IgD-negative memory B cell (primary cell): ENCODE data around the gene USP12. TPM values are rescaled to one million over a fixed set of nuclear protein-coding genes. Genes with fewer than 3 reads are reported as not detected.
A peak's percentile ranks its signal among the peaks of the same experiment; 100 is the strongest.

ENCODE experiments used
- H3K27ac Mint-ChIP-seq, 3 donors: one replicate each; pipeline ENCODE4 v1.8.0; 2020 to 2022; ENCODE audit warnings: mild to moderate bottlenecking in 3 of 3, mixed read lengths in 3 of 3, moderate library complexity in 1 of 3
- H3K27me3 Mint-ChIP-seq: one replicate; pipeline ENCODE4 v1.8.0; 2021; ENCODE audit warnings: mixed read lengths
- H3K36me3 Mint-ChIP-seq: one replicate; pipeline ENCODE4 v1.8.0; 2020; ENCODE audit warnings: mild to moderate bottlenecking, mixed read lengths
- H3K4me1 Mint-ChIP-seq, 3 donors: one replicate each; pipeline ENCODE4 v1.8.0; 2020 to 2022; ENCODE audit warnings: mixed read lengths in 3 of 3, mild to moderate bottlenecking in 1 of 3
- H3K4me3 Mint-ChIP-seq, 4 donors: one replicate each; pipeline ENCODE4 v1.8.0; 2020 to 2022; ENCODE audit warnings: mild to moderate bottlenecking in 4 of 4, mixed read lengths in 4 of 4, moderate library complexity in 3 of 4
- H3K9me3 Mint-ChIP-seq, 3 donors: one replicate each; pipeline ENCODE4 v1.8.0; 2020 to 2021; ENCODE audit warnings: mixed read lengths in 3 of 3, mild to moderate bottlenecking in 1 of 3
- polyA plus RNA-seq: library from polyadenylated mRNA; unstranded; fragments of 300-500 nt; fragmentation: Illumina TruSeq; gene quantifications from one replicate; pipeline ENCODE4 v1.2.3, GENCODE V29; 2021

Gene USP12
- polyA plus RNA-seq, 1 donor from 2014 or later = 18.8 TPM

GRCh38 chr13:27041341-27041740 lies 130.3 kb downstream of the USP12 start:
- peak overlapping the region in 1 of 4 donors; percentile 67 for H3K4me3 Mint-ChIP-seq
- peaks cover 23 to 26% (median 23%) of the 10 kb centered on the region in 3 donors for H3K4me1 Mint-ChIP-seq
- peaks cover 6% of the 10 kb centered on the region for H3K36me3 Mint-ChIP-seq
- H3K27me3 Mint-ChIP-seq = no peaks in the 10 kb centered on the region
- H3K9me3 Mint-ChIP-seq = peaks cover 0 to 1% (median 0%) of the 10 kb centered on the region in 3 donors
- no peak overlapping the region for H3K27ac Mint-ChIP-seq

GRCh38 chr13:27040826-27041108 lies 130.8 kb downstream of the USP12 start:
- no peak overlapping the region for H3K27ac Mint-ChIP-seq
- H3K4me3 Mint-ChIP-seq = no peak overlapping the region
- H3K9me3 Mint-ChIP-seq = peaks cover 0 to 1% (median 0%) of the 10 kb centered on the region in 3 donors
- no peaks in the 10 kb centered on the region for H3K27me3 Mint-ChIP-seq
- peaks cover 19 to 24% (median 20%) of the 10 kb centered on the region in 3 donors for H3K4me1 Mint-ChIP-seq
- H3K36me3 Mint-ChIP-seq = peaks cover 6% of the 10 kb centered on the region

- H3K27me3 Mint-ChIP-seq = no peaks in the 10 kb centered on the region
- no peak overlapping the region for H3K27ac Mint-ChIP-seq
- peaks cover 8% of the 10 kb centered on the region for H3K36me3 Mint-ChIP-seq
- H3K9me3 Mint-ChIP-seq = peaks cover 0 to 1% (median 0%) of the 10 kb centered on the region in 3 donors
- H3K4me3 Mint-ChIP-seq = no peak overlapping the region
- H3K4me1 Mint-ChIP-seq = peaks cover 4 to 10% (median 9%) of the 10 kb centered on the region in 3 donors
These were observed 132.4 kb downstream of the USP12 start for GRCh38 chr13:27039171-27039701.

GRCh38 chr13:27038323-27038722 lies 133.3 kb downstream of the USP12 start:
- peaks cover 2 to 6% (median 4%) of the 10 kb centered on the region in 3 donors for H3K4me1 Mint-ChIP-seq
- H3K27me3 Mint-ChIP-seq = no peaks in the 10 kb centered on the region
- no peak overlapping the region for H3K4me3 Mint-ChIP-seq
- H3K36me3 Mint-ChIP-seq = peaks cover 6% of the 10 kb centered on the region
- peaks cover 0 to 1% (median 0%) of the 10 kb centered on the region in 3 donors for H3K9me3 Mint-ChIP-seq
- no peak overlapping the region for H3K27ac Mint-ChIP-seq

GRCh38 chr13:27037571-27037970 lies 134.0 kb downstream of the USP12 start:
- Mint-ChIP-seq H3K4me3 (no peak overlapping the region), H3K4me1 (peaks cover 0 to 1% (median 0%) of the 10 kb centered on the region in 3 donors), H3K9me3 (peaks cover 0 to 1% (median 0%) of the 10 kb centered on the region in 3 donors), H3K27me3 (no peaks in the 10 kb centered on the region), H3K27ac (no peak overlapping the region), H3K36me3 (peaks cover 6% of the 10 kb centered on the region)

- Mint-ChIP-seq H3K9me3 (peaks cover 0 to 1% (median 0%) of the 10 kb centered on the region in 3 donors), H3K27ac (no peak overlapping the region), H3K36me3 (peaks cover 6% of the 10 kb centered on the region), H3K27me3 (no peaks in the 10 kb centered on the region), H3K4me1 (peaks cover 0 to 1% (median 0%) of the 10 kb centered on the region in 3 donors), H3K4me3 (no peak overlapping the region)
These were observed 134.4 kb downstream of the USP12 start for GRCh38 chr13:27037171-27037570.

- Mint-ChIP-seq H3K27me3 (no peaks in the 10 kb centered on the region), H3K27ac (no peak overlapping the region), H3K9me3 (peaks cover 0 to 1% (median 0%) of the 10 kb centered on the region in 3 donors), H3K4me3 (no peak overlapping the region), H3K36me3 (peaks cover 6% of the 10 kb centered on the region), H3K4me1 (peaks cover 0 to 2% (median 0%) of the 10 kb centered on the region in 3 donors)
These were observed 135.2 kb downstream of the USP12 start for GRCh38 chr13:27036236-27036981.

GRCh38 chr13:27035892-27036235 lies 135.7 kb downstream of the USP12 start:
- H3K27ac Mint-ChIP-seq = no peak overlapping the region
- peaks cover 5% of the 10 kb centered on the region for H3K36me3 Mint-ChIP-seq
- H3K4me3 Mint-ChIP-seq = no peak overlapping the region
- H3K9me3 Mint-ChIP-seq = no peaks in the 10 kb centered on the region
- H3K27me3 Mint-ChIP-seq = no peaks in the 10 kb centered on the region
- H3K4me1 Mint-ChIP-seq = peaks cover 0 to 2% (median 0%) of the 10 kb centered on the region in 3 donors

- Mint-ChIP-seq H3K27ac (no peak overlapping the region), H3K36me3 (peaks cover 4% of the 10 kb centered on the region), H3K4me3 (peak overlapping the region in 3 of 4 donors; percentile 10 to 54 (median 28)), H3K4me1 (peaks cover 0 to 2% (median 0%) of the 10 kb centered on the region in 3 donors), H3K27me3 (no peaks in the 10 kb centered on the region), H3K9me3 (no peaks in the 10 kb centered on the region)
These were observed 136.9 kb downstream of the USP12 start for GRCh38 chr13:27034678-27035111.

GRCh38 chr13:27028683-27029480 lies 142.7 kb downstream of the USP12 start:
- Mint-ChIP-seq H3K27me3 (peaks cover 4% of the 10 kb centered on the region), H3K4me3 (no peak overlapping the region), H3K4me1 (peaks cover 16 to 26% (median 19%) of the 10 kb centered on the region in 3 donors), H3K27ac (no peak overlapping the region), H3K36me3 (no peaks in the 10 kb centered on the region), H3K9me3 (no peaks in the 10 kb centered on the region)

GRCh38 chr13:27027086-27027667 lies 144.4 kb downstream of the USP12 start:
- Mint-ChIP-seq H3K27ac (no peak overlapping the region), H3K36me3 (no peaks in the 10 kb centered on the region), H3K4me1 (peaks cover 16 to 26% (median 19%) of the 10 kb centered on the region in 3 donors), H3K27me3 (peaks cover 4% of the 10 kb centered on the region), H3K4me3 (peak overlapping the region in 1 of 4 donors; percentile 63), H3K9me3 (no peaks in the 10 kb centered on the region)

GRCh38 chr13:27026396-27026795 lies 145.2 kb downstream of the USP12 start:
- peaks cover 4% of the 10 kb centered on the region for H3K27me3 Mint-ChIP-seq
- H3K4me3 Mint-ChIP-seq = no peak overlapping the region
- no peak overlapping the region for H3K27ac Mint-ChIP-seq
- no peaks in the 10 kb centered on the region for H3K36me3 Mint-ChIP-seq
- no peaks in the 10 kb centered on the region for H3K9me3 Mint-ChIP-seq
- peaks cover 16 to 26% (median 18%) of the 10 kb centered on the region in 3 donors for H3K4me1 Mint-ChIP-seq

GRCh38 chr13:27024776-27025492 lies 146.7 kb downstream of the USP12 start:
- Mint-ChIP-seq H3K4me1 (peaks cover 16 to 26% (median 21%) of the 10 kb centered on the region in 3 donors), H3K36me3 (peaks cover 2% of the 10 kb centered on the region), H3K27me3 (peaks cover 4% of the 10 kb centered on the region), H3K9me3 (no peaks in the 10 kb centered on the region), H3K27ac (no peak overlapping the region), H3K4me3 (no peak overlapping the region)

GRCh38 chr13:27024074-27024461 lies 147.5 kb downstream of the USP12 start:
- Mint-ChIP-seq H3K36me3 (peaks cover 2% of the 10 kb centered on the region), H3K4me1 (peaks cover 16 to 26% (median 21%) of the 10 kb centered on the region in 3 donors), H3K27ac (no peak overlapping the region), H3K4me3 (no peak overlapping the region), H3K27me3 (peaks cover 4% of the 10 kb centered on the region), H3K9me3 (no peaks in the 10 kb centered on the region)
